Upper lobe of left lung (tissue), 6 donors: Measurements from ENCODE around the gene LACTB. TPM values are rescaled to one million over a fixed set of nuclear protein-coding genes. Genes with fewer than 3 reads are reported as not detected.

Experiments
- ATAC-seq, 2 donors: fragments of 200-7000 bp; cut with Tn5 transposase; one replicate each; pipeline ENCODE4 v1.9.1; 2022; ENCODE audit warnings: mild to moderate bottlenecking in 2 of 2, moderate library complexity in 2 of 2; ENCODE audit not compliant: low FRiP score in 2 of 2
- DNase-seq, 2 donors: peaks; one replicate each; pipeline ENCODE4 v3.0.0-alpha.2; 2019 to 2020
- H3K27ac ChIP-seq, 4 donors: fragments of 200-600 bp; sonication (generic); one replicate each; pipeline ENCODE4 v1.5.1; 2016 to 2019
- H3K27me3 ChIP-seq, 4 donors: fragments of 200-600 bp; sonication (generic); one replicate each; pipeline ENCODE4 v1.5.1; 2017 to 2019
- H3K36me3 ChIP-seq, 4 donors: fragments of 200-600 bp; sonication (generic); one replicate each; pipeline ENCODE4 v1.5.1; 2016 to 2019
- H3K4me1 ChIP-seq, 4 donors: fragments of 200-600 bp; sonication (generic); one replicate each; pipeline ENCODE4 v1.5.1; 2018 to 2019
- H3K4me3 ChIP-seq, 4 donors: fragments of 200-600 bp; sonication (generic); one replicate each; pipeline ENCODE4 v1.5.1; 2017 to 2019; ENCODE audit warnings: mild to moderate bottlenecking in 2 of 4, moderate library complexity in 1 of 4
- H3K9me3 ChIP-seq, 4 donors: fragments of 200-600 bp; sonication (generic); one replicate each; pipeline ENCODE4 v1.5.1; 2018 to 2019
- EP300 ChIP-seq, 4 donors: sonication (generic); formaldehyde crosslinking; IDR thresholded peaks; one replicate each; pipeline ENCODE4 v1.5.1; 2017; ENCODE audit warnings: antibody characterized with exemption in 4 of 4, control low read depth in 2 of 4
- POLR2A ChIP-seq, 4 donors: fragments of 450-650 bp; IDR thresholded peaks; one replicate each; pipeline ENCODE4 v1.5.1; 2016 to 2017; ENCODE audit warnings: antibody characterized with exemption in 4 of 4, mild to moderate bottlenecking in 2 of 4
- POLR2AphosphoS5 ChIP-seq, 2 donors: sonication (generic); formaldehyde crosslinking; IDR thresholded peaks; one replicate each; pipeline ENCODE4 v1.5.1; 2017; ENCODE audit warnings: antibody characterized with exemption in 2 of 2
- WGBS, 2 donors: methylation state at CpG; one replicate each; pipeline ENCODE4 v1.1.5; 2017 to 2018; 5-methylcytosine and 5-hydroxymethylcytosine counted together
- total RNA-seq, 6 donors: library from RNA; depleted of rRNA in 4 of 6; stranded (reverse); fragments of >200 nt in 4 of 6; gene quantifications; one replicate each; pipeline versions ENCODE4 v1.1.0 to v1.2.1, GENCODE V29; 2016 to 2021
- TF ChIP-seq, protein P1 (sequence below), 6 experiments: fragments of 450-650 bp in 4 of 6; fragments of 200-600 bp in 2 of 6; sonication (generic) in 2 of 6; IDR thresholded peaks; one replicate each; pipeline ENCODE4 v1.5.1; 2016 to 2019; ENCODE audit warnings: antibody characterized with exemption in 6 of 6
- donor health status: DM: no; HTN: no; CAD: no; lungs with moderate emphysema.
- donor health status: DM: no; HTN: yes; CAD: no; lungs with severe emphysema.

The LACTB gene
- total RNA-seq, 6 donors from 2014 or later: 18.4 to 31.5 (median 23.1) TPM

DNA sequence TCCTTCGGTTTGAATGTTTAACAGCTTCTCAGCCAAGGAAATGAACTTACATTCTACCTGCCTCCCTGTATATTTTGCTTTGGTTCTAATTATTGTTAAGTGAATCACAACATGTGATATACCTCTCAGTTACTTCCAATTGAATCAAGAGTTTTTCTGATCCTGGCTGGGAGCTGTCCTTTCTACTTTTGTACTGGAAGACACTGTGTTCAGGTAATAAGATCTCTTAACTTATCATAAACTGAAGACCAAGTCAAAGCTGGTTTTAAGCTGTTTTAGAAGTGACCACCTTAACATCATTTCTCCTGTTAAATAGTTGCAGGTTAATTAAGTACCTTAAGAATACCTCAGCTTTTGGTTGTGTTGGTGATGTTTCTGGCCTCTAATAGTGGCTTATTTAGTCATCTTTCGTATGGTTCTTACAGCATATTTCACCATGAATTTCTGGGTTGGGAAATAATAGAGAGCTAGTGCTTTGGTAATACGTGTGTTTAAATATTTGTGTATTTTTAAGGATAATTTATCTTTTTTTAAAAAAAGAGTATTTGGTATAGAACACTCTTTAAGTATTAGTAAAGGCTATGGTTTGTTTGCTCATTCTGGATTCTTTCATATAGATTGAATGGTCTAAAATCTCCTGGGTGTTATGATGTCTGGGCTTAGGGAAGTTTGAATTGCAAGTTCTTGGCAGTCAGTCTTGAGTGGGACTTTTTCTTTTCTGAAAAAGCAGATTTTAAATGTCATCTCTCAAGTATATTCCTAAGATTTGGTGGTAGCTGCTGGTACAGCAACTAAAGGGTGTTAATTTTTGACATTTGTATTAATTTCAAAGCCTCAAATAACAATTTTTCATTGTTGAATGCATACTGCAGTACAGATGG is 69.3 kb downstream of the LACTB start:
- ATAC-seq (no peak), DNase-seq (no peak)
- Histone ChIP-seq H3K9me3 (no peaks in the 10 kb centered on the region), H3K27ac (peak overlapping the region; percentile 87 to 98 (median 96)), H3K36me3 (no peaks in the 10 kb centered on the region), H3K4me3 (peak overlapping the region in 3 of 4 donors; percentile 80 to 95 (median 91)), H3K27me3 (no peaks in the 10 kb centered on the region), H3K4me1 (peaks cover 48 to 63% (median 52%) of the 10 kb centered on the region in 4 donors)
- TF ChIP-seq, protein P1, sequence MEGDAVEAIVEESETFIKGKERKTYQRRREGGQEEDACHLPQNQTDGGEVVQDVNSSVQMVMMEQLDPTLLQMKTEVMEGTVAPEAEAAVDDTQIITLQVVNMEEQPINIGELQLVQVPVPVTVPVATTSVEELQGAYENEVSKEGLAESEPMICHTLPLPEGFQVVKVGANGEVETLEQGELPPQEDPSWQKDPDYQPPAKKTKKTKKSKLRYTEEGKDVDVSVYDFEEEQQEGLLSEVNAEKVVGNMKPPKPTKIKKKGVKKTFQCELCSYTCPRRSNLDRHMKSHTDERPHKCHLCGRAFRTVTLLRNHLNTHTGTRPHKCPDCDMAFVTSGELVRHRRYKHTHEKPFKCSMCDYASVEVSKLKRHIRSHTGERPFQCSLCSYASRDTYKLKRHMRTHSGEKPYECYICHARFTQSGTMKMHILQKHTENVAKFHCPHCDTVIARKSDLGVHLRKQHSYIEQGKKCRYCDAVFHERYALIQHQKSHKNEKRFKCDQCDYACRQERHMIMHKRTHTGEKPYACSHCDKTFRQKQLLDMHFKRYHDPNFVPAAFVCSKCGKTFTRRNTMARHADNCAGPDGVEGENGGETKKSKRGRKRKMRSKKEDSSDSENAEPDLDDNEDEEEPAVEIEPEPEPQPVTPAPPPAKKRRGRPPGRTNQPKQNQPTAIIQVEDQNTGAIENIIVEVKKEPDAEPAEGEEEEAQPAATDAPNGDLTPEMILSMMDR (IDR thresholded peaks at IDR 0.05): no peak
- no peak for TF ChIP-seq POLR2AphosphoS5 (IDR thresholded peaks at IDR 0.05)
- no peak for TF ChIP-seq POLR2A (IDR thresholded peaks at IDR 0.05)
- TF ChIP-seq EP300 (IDR thresholded peaks at IDR 0.05): no peak
- WGBS, 2 donors: 33 to 38% methylated on average over 3 of the region's 3 CpGs

Other genes with a start within 250 kb of the LACTB start
- 100 to 1,000 TPM; 144 to 343 (median 254) TPM for gene TPM1, start 79.1 kb upstream of the LACTB start, total RNA-seq
- gene RPS27L, start 35.6 kb downstream of the LACTB start, total RNA-seq: 100 to 1,000 TPM in 3 of 6 donors, 10 to 100 TPM in 3; 30.3 to 165 (median 117) TPM
- 10 to 100 TPM; 10.2 to 54.8 (median 39.2) TPM for gene RAB8B, start 67.7 kb downstream of the LACTB start, total RNA-seq
- gene APH1B, start 155.7 kb downstream of the LACTB start, total RNA-seq: 10 to 100 TPM in 4 of 6 donors, 1 to 10 TPM in 2; 4.9 to 28.9 (median 12.4) TPM